Fibroblast of the aortic adventitia (primary cell): ENCODE measurements around the gene PTPRF. TPM values are rescaled to one million over a fixed set of nuclear protein-coding genes. Genes with fewer than 3 reads are reported as not detected.
"Not testable (repeated sequence)": the region's sequence is repeated elsewhere in the genome, so short reads cannot be mapped to it uniquely, and the experiment has no call there.

Experiments
- DNase-seq: peaks from one replicate; pipeline ENCODE4 v3.0.0-alpha.2; 2010; ENCODE audit warnings: low read depth
- H3K4me3 ChIP-seq: 2 replicates; pipeline ENCODE4 v1.5.1; 2011; ENCODE audit warnings: low read depth, mild to moderate bottlenecking, control low read depth, low read length, moderate library complexity
- total RNA-seq: library from RNA; depleted of rRNA; stranded (reverse); fragments of >200 nt; gene quantifications from 2 replicates; pipeline ENCODE4 v1.2.3, GENCODE V29; 2012; ENCODE audit warnings: low replicate concordance
- TF ChIP-seq, protein P1 (sequence below): IDR thresholded peaks from 2 replicates; pipeline ENCODE4 v1.5.1; 2011; ENCODE audit warnings: mild to moderate bottlenecking, low read length, control low read depth, inconsistent platforms; ENCODE audit not compliant: insufficient read depth

Gene PTPRF
- total RNA-seq, 1 donor = 18.2 TPM

DNA sequence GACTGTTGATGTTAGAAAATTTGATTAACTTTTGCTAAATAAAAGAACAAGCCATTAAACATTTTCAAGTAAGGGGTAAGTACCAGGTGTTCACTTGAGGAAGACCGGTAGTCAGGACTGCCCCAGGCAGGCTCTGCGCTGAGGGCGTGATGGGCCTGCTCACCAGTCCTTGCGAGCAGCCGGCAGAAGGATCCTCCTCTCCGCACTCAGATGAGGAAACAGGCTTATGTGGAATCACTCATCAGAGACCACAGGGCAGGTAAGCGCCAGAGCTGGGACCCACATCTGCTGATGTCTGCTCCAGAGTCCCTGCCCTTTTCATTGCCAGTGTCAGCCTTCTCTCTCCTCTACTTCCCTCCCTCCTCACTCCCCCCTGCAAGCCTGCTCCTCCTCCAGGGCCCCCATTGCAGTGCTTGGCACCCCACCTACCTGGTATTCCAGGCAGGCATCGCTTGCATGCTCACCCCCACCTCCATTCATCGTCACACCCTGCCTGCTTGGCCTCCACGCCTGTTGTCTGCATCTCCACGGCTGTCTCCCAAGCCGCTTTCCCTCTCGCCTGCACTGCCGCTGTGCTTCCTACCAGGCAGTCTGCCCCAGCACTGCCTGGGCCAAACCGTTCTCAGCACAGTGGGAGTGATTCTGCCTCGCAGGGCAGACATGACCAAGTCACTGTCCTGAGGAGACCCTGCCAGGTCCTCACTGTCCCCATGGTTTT lies 94.5 kb downstream of the PTPRF start:
- no peak for DNase-seq
- H3K4me3 ChIP-seq = no peak overlapping the region
- TF ChIP-seq, protein P1, sequence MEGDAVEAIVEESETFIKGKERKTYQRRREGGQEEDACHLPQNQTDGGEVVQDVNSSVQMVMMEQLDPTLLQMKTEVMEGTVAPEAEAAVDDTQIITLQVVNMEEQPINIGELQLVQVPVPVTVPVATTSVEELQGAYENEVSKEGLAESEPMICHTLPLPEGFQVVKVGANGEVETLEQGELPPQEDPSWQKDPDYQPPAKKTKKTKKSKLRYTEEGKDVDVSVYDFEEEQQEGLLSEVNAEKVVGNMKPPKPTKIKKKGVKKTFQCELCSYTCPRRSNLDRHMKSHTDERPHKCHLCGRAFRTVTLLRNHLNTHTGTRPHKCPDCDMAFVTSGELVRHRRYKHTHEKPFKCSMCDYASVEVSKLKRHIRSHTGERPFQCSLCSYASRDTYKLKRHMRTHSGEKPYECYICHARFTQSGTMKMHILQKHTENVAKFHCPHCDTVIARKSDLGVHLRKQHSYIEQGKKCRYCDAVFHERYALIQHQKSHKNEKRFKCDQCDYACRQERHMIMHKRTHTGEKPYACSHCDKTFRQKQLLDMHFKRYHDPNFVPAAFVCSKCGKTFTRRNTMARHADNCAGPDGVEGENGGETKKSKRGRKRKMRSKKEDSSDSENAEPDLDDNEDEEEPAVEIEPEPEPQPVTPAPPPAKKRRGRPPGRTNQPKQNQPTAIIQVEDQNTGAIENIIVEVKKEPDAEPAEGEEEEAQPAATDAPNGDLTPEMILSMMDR = no peak

DNA sequence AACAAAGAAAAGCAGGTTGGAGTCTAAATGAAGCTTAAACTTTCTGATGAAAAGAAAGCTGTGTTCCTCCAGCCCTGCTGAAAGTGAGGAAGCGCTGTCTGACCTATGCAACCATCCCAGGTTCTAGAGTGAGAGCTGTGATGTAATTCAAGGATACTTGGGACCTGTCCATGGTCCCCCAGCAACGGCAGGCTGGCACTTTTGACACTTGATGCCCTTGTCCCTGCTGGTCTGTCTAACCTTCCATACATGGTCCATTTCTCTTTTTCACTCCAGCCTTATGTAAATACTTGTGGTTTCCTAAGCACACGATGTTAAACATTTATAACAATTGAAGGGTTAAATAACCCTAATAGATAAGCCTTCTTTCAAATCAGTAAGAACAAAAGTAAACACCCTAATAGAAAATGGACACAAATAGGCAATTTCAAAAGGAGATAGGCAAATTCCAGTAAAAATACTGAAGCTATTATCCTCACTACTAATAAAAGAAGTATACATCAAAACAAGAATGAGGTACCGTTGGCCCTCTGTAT lies 101.5 kb downstream of the PTPRF start:
- no peak overlapping the region for H3K4me3 ChIP-seq
- TF ChIP-seq, protein P1 = no peak
- no peak for DNase-seq

DNA sequence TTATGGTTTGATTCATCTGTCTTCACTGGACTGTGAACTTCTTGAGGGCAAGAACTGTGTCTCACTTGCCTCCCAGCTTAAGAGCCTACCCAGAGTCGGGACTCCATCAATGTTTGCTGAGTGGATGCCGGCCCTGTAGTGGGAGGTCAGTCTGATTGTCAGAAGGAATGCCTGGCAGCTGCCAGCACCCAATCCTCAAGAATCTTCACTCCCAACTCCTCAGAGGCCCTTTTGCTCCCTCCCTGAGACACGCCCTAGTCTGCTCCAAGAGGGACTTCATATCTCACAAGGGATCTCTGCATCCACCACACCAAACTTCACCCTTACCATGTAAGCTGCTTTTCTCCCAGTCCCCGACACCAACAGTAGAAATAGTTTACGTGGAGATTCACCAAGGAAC lies 104.0 kb downstream of the PTPRF start:
- no peak overlapping the region for H3K4me3 ChIP-seq
- TF ChIP-seq, protein P1 = no peak
- DNase-seq = no peak

DNA sequence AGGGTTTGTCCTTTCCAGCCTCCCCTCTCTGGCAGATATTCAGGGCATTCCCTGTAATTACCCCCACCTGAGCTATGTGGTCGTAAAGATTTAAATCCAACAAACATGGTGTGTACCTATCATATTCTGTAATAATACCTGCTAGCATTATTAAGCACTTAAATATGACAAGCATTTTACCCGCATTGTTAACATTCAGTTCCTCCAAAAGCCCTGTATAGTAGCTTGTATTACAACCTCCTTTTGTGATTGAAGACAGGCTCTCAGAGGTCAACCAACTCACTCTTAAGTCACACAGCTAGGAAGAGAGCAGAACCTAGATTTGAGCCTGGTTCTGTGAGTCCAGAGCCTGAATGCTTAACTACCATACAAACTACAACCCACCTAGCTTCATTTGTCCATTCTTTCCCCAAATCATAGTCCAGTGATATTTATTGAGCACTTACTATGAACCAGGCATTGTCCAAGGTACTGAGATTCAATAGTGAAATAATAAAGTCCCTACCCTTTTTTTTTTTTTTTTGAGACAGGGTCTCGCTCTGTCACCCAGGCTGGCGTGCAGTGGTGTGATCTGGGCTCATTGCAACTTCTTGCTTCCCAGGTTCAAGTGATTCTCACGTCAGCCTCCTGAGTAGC lies 105.4 kb downstream of the PTPRF start:
- DNase-seq = no peak
- no peak overlapping the region for H3K4me3 ChIP-seq
- TF ChIP-seq, protein P1 = no peak

DNA sequence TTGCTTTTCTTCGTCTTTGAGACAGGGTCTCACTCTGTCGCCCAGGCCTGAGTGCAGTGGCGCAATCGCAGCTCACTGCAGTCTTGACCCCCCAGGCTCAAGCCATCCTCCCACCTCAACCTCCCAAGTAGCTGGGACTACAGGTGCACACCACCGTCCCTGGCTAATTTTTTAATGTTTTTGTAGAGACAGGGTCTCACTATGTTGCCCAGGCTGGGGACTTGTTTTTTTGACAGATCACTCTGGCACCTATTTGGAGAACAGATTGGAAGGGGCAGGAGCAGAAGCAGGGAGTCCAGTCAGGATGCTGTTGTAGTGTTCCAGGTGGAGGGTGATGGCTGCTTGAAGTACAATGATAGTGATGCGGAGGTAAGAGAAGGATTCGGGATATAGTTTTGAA lies 106.6 kb downstream of the PTPRF start:
- no peak overlapping the region for H3K4me3 ChIP-seq
- TF ChIP-seq, protein P1 = no peak
- DNase-seq = no peak

DNA sequence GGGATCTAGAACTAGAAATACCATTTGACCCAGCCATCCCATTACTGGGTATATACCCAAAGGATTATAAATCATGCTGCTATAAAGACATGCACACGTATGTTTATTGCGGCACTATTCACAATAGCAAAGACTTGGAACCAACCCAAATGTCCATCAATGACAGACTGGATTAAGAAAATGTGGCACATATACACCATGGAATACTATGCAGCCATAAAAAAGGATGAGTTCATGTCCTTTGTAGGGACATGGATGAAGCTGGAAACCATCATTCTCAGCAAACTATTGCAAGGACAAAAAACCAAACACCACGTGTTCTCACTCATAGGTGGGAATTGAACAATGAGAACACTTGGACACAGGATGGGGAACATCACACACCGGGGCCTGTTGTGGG lies 107.7 kb downstream of the PTPRF start:
- H3K4me3 ChIP-seq, DNase-seq: not testable (repeated sequence)

DNA sequence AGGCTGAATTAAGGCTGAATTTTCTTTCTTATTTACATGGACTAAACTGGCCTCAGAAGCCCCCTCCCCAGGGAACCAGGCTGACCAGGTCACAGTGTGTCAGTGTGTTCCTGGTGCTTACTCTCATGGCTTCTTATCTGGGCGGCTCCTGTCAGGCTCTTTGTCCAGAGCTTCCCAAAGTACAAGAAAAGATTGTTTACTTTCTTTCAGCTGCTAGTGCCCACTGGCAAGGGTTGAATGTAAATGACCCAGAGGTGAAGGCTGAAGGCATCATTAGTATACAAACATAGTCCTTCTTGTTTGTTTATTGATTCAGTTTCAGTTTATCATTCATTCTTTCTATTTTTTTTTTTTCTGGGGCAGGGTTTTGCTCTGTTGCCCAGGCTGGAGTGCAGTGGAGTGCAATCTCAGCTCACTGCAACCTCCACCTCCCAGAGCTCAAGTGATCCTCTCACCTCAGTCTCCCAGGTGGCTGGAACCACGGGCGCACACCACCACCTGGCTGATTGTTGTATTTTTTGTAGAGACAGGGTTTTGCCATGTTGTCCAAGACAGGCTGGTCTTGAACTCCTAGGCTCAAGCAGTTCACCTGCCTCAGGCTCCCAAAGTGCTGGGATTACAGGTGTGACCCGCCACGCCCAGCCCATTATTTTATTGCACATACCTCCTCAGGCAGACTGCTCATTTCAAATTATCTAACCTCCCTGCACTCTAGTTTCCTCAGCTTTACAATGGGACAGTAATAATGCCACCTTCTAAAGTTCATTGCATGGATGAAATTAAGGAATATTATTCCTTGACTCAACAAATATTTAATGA lies 109.5 kb downstream of the PTPRF start:
- H3K4me3 ChIP-seq = no peak overlapping the region
- DNase-seq = no peak
- TF ChIP-seq, protein P1 = no peak
